ENCODE data around the gene ZBTB16.

The ZBTB16 gene

GRCh38 chr11:114254571-114255146, 195.1 kb downstream of the ZBTB16 start:
- no peak for DNase-seq

- DNase-seq = no peak
These were observed 195.8 kb downstream of the ZBTB16 start for GRCh38 chr11:114255289-114255688.

GRCh38 chr11:114256176-114256966, 196.9 kb downstream of the ZBTB16 start:
- DNase-seq = no peak

GRCh38 chr11:114256967-114257286, 197.4 kb downstream of the ZBTB16 start:
- no peak for DNase-seq

GRCh38 chr11:114257621-114258558, 198.4 kb downstream of the ZBTB16 start:
- DNase-seq = no peak

GRCh38 chr11:114258696-114259095, 199.2 kb downstream of the ZBTB16 start:
- no peak for DNase-seq

GRCh38 chr11:114259124-114259526, 199.6 kb downstream of the ZBTB16 start:
- DNase-seq = no peak

- no peak for DNase-seq
These were observed 200.1 kb downstream of the ZBTB16 start for GRCh38 chr11:114259551-114259983.

GRCh38 chr11:114260077-114260476, 200.6 kb downstream of the ZBTB16 start:
- DNase-seq = no peak

- DNase-seq = no peak
These were observed 201.0 kb downstream of the ZBTB16 start for GRCh38 chr11:114260483-114260882.

GRCh38 chr11:114261791-114262190, 202.3 kb downstream of the ZBTB16 start:
- DNase-seq = no peak

GRCh38 chr11:114262681-114263512, 203.4 kb downstream of the ZBTB16 start:
- DNase-seq = peak; percentile 29

- DNase-seq = no peak
These were observed 204.1 kb downstream of the ZBTB16 start for GRCh38 chr11:114263513-114264170.

GRCh38 chr11:114264381-114264780, 204.9 kb downstream of the ZBTB16 start:
- no peak for DNase-seq

GRCh38 chr11:114265122-114265878, 205.8 kb downstream of the ZBTB16 start:
- DNase-seq = no peak

- DNase-seq = no peak
These were observed 210.0 kb downstream of the ZBTB16 start for GRCh38 chr11:114269498-114269897.

GRCh38 chr11:114270531-114271270, 211.2 kb downstream of the ZBTB16 start:
- no peak for DNase-seq

- no peak for DNase-seq
These were observed 211.8 kb downstream of the ZBTB16 start for GRCh38 chr11:114271316-114271715.

GRCh38 chr11:114272311-114272710, 212.8 kb downstream of the ZBTB16 start:
- DNase-seq = no peak

- peak; percentile 42 for DNase-seq
These were observed 213.6 kb downstream of the ZBTB16 start for GRCh38 chr11:114273071-114273470.
